ENCODE data around the gene LDB3. TPM values are rescaled to one million over a fixed set of nuclear protein-coding genes. Genes with fewer than 3 reads are reported as not detected.

LDB3 gene
- total RNA-seq, 1 donor from 2014 or later = 0.22 TPM

- no peak for DNase-seq (ENCODE audit: low spot score in 2 of 2, unreplicated experiment in 2 of 2)
- Mint-ChIP-seq H3K4me3 (no peak overlapping the region), H3K36me3 (no peaks in the 10 kb centered on the region), H3K4me1 (peaks cover 11% of the 10 kb centered on the region), H3K9me3 (no peaks in the 10 kb centered on the region), H3K27ac (no peak overlapping the region), H3K27me3 (ENCODE audit: low read depth) (no peaks in the 10 kb centered on the region)
- TF ChIP-seq CTCF (IDR thresholded peaks at IDR 0.05; ENCODE audit: unreplicated experiment) = no peak
These were observed 38.1 kb downstream of the LDB3 start for GRCh38 chr10:86706401-86706841.

DNA sequence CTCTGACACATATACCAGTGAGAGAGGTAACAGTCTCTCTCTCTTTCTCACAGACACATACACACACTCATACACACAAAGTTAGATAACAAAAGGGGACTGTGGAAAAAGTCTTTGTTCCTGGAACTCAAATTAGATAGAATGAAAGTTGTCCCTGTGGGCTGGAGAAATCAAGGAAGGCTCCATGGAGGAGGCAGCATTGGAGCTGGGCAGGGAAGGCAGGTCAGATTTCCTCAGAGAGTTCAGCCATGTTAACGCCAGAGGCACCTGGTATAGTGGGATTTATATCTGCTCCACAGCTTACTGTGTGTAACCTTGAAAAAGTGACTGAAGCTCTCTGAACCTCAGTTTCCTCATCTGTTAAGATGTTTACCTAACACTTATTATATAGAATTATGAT is 38.7 kb downstream of the LDB3 start:
- Mint-ChIP-seq H3K9me3 (no peaks in the 10 kb centered on the region), H3K4me3 (no peak overlapping the region), H3K36me3 (no peaks in the 10 kb centered on the region), H3K4me1 (peaks cover 11% of the 10 kb centered on the region), H3K27me3 (ENCODE audit: low read depth) (no peaks in the 10 kb centered on the region), H3K27ac (no peak overlapping the region)
- no peak for DNase-seq (ENCODE audit: low spot score in 2 of 2, unreplicated experiment in 2 of 2)
- no peak for TF ChIP-seq CTCF (IDR thresholded peaks at IDR 0.05; ENCODE audit: unreplicated experiment)

DNA sequence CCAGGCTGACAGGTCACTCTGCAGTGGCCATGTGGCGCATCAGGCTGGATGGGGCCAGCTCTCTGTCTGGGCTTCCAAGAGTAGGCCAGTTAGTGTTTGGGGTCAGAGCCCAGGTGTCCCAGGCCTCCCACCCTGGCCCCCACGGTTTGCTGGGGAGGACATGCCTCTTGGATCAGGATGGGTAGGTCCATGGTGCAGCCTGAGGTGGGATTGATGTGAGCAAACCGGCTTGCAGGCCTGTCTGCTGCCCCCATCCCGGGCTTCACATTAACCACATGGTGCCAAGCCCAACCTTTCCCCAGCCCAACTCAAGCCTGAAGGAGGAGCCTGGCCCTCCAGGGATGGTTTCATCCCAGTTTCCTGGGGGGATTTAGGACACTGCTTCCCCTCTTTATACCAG is 39.2 kb downstream of the LDB3 start:
- no peak for TF ChIP-seq CTCF (IDR thresholded peaks at IDR 0.05; ENCODE audit: unreplicated experiment)
- peaks cover 15% of the 10 kb centered on the region for H3K4me1 Mint-ChIP-seq
- no peaks in the 10 kb centered on the region for H3K27me3 Mint-ChIP-seq (ENCODE audit: low read depth)
- H3K9me3 Mint-ChIP-seq = no peaks in the 10 kb centered on the region
- H3K36me3 Mint-ChIP-seq = no peaks in the 10 kb centered on the region
- H3K4me3 Mint-ChIP-seq = no peak overlapping the region
- no peak overlapping the region for H3K27ac Mint-ChIP-seq
- DNase-seq (ENCODE audit: low spot score in 2 of 2, unreplicated experiment in 2 of 2) = no peak

GRCh38 chr10:86708068-86708782 is 39.9 kb downstream of the LDB3 start:
- no peak for DNase-seq (ENCODE audit: low spot score in 2 of 2, unreplicated experiment in 2 of 2)
- H3K9me3 Mint-ChIP-seq = no peaks in the 10 kb centered on the region
- H3K4me1 Mint-ChIP-seq = peaks cover 15% of the 10 kb centered on the region
- H3K4me3 Mint-ChIP-seq = no peak overlapping the region
- H3K36me3 Mint-ChIP-seq = no peaks in the 10 kb centered on the region
- no peak overlapping the region for H3K27ac Mint-ChIP-seq
- no peak for TF ChIP-seq CTCF (IDR thresholded peaks at IDR 0.05; ENCODE audit: unreplicated experiment)
- H3K27me3 Mint-ChIP-seq (ENCODE audit: low read depth) = no peaks in the 10 kb centered on the region

- Mint-ChIP-seq H3K36me3 (no peaks in the 10 kb centered on the region), H3K4me3 (no peak overlapping the region), H3K27me3 (ENCODE audit: low read depth) (no peaks in the 10 kb centered on the region), H3K4me1 (peaks cover 15% of the 10 kb centered on the region), H3K27ac (peak overlapping the region; percentile 83), H3K9me3 (no peaks in the 10 kb centered on the region)
- DNase-seq (ENCODE audit: low spot score in 2 of 2, unreplicated experiment in 2 of 2) = no peak
- TF ChIP-seq CTCF (IDR thresholded peaks at IDR 0.05; ENCODE audit: unreplicated experiment) = no peak
These were observed 40.6 kb downstream of the LDB3 start for GRCh38 chr10:86708783-86709380.

Data from mesothelial cell of epicardium (in vitro differentiated cells).